ENCODE results near the gene DPH5. TPM values are rescaled to one million over a fixed set of nuclear protein-coding genes. Genes with fewer than 3 reads are reported as not detected.
"Not testable (repeated sequence)": the region's sequence is repeated elsewhere in the genome, so short reads cannot be mapped to it uniquely, and the experiment has no call there.

The DPH5 gene
- total RNA-seq, 1 donor from 2014 or later, result 26.0 TPM

DNA sequence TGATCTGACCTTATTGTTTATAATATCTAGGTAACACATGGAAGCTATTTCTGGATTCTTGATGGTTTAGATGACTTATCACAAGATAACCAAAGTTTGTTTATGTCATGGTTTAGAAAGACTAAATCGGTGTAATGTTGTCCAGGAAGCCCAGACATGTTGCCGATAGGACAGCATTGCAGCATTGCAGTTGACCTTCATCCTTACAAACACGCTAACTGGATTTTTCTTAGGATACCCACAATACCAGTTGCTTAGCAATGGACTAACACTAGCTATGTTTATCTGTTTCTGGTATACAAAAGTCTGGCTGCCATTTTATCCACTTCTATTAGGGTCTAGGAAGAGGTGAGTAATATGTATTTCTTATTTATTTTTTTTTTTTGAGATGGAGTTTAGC lies 11.7 kb upstream of the DPH5 start:
- DNase-seq (ENCODE audit: low spot score) (no peak), ATAC-seq (no peak)
- intact Hi-C loops (cut with DNase I), result no loop called here

- no peak for DNase-seq (ENCODE audit: low spot score)
- intact Hi-C loops (cut with DNase I), result no loop called here
- no peak for ATAC-seq
These were observed 7.4 kb upstream of the DPH5 start for GRCh38 chr1:101033017-101033416.

DNA sequence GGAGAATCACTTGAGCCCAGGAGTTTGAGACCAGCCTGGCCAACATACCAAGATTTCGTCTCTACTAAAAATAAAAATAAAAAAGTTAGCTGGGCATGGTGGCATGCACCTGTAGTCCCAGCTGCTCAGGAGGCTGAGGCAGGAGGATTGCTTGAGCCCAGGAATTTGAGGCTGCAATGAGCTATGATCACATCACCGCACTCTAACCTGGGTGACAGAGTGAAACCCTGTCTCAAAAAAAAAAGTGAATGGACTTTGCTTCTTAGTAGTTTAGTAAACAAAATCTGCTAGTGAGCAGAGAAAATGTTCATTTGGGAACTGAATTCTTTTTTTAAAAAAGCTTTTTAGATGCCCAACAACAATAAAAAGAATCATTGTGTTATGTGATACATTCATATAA lies 6.5 kb upstream of the DPH5 start:
- DNase-seq (ENCODE audit: low spot score); intact Hi-C loops (cut with DNase I); ATAC-seq: not testable (repeated sequence)

- intact Hi-C loops (cut with DNase I), result no loop called here
- DNase-seq (ENCODE audit: low spot score), result no peak
- no peak for ATAC-seq
These were observed 5.3 kb upstream of the DPH5 start for GRCh38 chr1:101030881-101031280.

DNA sequence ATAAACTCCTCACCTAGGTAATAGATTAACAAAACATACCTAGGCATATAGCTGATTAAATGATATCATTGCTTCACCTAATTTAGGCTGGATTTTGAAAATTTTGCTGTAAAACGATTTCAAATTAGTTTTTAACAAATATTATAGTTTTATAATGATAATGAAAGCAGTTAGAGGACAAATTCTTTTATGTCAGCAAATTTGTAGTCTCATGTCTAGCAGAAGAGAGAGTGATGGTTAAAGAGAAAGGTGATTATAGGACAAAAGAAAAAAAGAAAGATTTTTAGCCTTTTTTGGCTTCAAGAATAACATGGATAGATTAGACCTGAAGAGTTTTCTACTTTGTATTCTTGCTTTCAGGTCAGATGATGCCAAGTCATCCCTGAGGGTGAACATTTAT lies 3.6 kb upstream of the DPH5 start:
- intact Hi-C loops (cut with DNase I), result no loop called here
- ATAC-seq (no peak), DNase-seq (ENCODE audit: low spot score) (no peak)

GRCh38 chr1:101028466-101028865 lies 2.9 kb upstream of the DPH5 start:
- no peak for ATAC-seq

GRCh38 chr1:101027194-101027772 lies 1.7 kb upstream of the DPH5 start:
- intact Hi-C loops (cut with DNase I), result no loop called here
- DNase-seq (ENCODE audit: low spot score) (no peak), ATAC-seq (no peak)

More at GRCh38 chr1:101028466-101028865, 2.9 kb upstream of the DPH5 start:
- no peak for DNase-seq (ENCODE audit: low spot score)
- intact Hi-C loops (cut with DNase I), result no loop called here

GRCh38 chr1:101026430-101026788 lies 825 bp upstream of the DPH5 start:
- DNase-seq (ENCODE audit: low spot score) (no peak), ATAC-seq (no peak)
- intact Hi-C loops (cut with DNase I), result no loop called here

DNA sequence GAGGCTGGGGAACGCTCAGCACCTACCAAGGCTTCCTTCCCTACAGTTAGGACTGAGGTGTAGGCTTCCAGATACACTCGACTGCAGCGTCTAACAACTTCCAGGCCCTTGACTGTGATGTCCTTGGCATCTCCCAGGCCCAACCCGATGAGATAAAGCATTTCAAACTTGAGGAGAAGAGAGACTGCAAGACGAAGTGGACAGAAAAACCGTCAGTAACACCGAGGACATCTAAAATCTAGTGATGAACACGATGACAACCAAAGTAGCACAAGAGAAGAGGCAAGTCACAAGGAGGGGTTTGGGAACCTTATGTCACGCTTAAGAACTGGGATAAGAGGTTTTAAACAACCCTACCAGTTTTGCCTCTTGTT lies 314 bp downstream of the DPH5 start:
- intact Hi-C loops (cut with DNase I), result no loop called here
- DNase-seq (ENCODE audit: low spot score) (no peak), ATAC-seq (peak; percentile 63)

DNA sequence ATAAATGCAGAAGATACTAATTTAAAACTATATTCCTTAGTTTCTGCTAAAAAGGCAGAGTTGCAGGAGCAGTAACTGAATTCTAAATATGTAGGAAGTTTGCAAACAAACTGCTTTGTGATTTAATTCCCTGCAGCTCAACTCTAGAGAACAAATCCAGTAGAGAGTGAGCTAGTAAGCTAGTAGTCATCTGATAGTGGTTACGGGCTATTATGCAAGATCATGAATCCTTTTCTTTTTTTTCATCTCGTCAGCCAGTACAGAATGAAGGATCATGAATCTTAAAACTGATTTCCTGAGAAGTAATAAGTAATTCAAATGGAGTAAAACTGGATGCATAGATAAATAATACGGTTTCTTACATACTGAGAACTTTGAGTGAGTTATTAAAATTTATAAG lies 3.3 kb downstream of the DPH5 start:
- intact Hi-C loops (cut with DNase I), result no loop called here
- DNase-seq (ENCODE audit: low spot score) (no peak), ATAC-seq (no peak)

DNA sequence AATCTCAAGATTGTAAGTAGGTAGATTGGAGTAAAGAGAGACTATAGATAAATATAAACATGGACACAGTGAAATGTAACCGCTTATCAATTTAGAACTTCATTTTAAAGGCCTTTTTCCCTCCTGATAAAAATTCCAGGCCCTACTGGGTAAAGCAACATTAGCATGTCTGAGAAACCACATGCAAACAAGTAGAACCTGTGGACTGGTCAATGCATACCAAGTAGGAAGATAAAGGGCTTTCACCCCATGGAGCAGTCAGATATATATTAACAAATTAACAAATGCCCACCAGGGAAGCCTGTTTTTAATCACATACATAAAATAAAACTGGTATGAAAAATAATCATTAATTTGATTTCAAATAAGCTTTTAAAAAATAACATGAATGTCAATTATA lies 8.1 kb downstream of the DPH5 start:
- ATAC-seq (no peak), DNase-seq (ENCODE audit: low spot score) (no peak)
- intact Hi-C loops (cut with DNase I), result no loop called here

- intact Hi-C loops (cut with DNase I), result no loop called here
These were observed 11.8 kb downstream of the DPH5 start for GRCh38 chr1:101013776-101014175.

GRCh38 chr1:101008229-101008834 lies 17.3 kb downstream of the DPH5 start:
- intact Hi-C loops (cut with DNase I), result no loop called here
- DNase-seq (ENCODE audit: low spot score), result no peak
- ATAC-seq, result no peak

More at GRCh38 chr1:101013776-101014175, 11.8 kb downstream of the DPH5 start:
- DNase-seq (ENCODE audit: low spot score) (no peak), ATAC-seq (no peak)

DNA sequence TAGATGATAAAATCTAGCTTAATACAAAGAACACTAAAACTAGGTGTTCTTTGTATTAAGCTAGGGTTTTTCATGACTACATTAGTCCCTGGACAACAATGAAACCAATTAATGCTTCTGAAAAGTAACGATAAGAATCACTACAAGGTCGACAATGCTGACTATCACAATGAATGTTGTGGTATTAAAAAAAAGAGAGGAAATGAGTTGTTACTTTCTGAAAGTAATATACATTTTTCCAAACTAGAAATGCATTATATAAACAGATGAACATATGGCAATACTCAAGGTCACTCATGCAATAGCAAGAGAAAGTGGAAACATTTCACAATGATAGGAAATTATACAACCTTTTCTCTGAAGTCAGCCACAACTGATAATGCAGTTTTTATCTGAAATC lies 19.0 kb downstream of the DPH5 start:
- no peak for ATAC-seq
- no peak for DNase-seq (ENCODE audit: low spot score)
- intact Hi-C loops (cut with DNase I), result no loop called here

GRCh38 chr1:101005871-101006270 lies 19.7 kb downstream of the DPH5 start:
- DNase-seq (ENCODE audit: low spot score) (no peak), ATAC-seq (no peak)
- intact Hi-C loops (cut with DNase I), result no loop called here

- no peak for ATAC-seq
- intact Hi-C loops (cut with DNase I), result no loop called here
- DNase-seq (ENCODE audit: low spot score), result no peak
These were observed 20.4 kb downstream of the DPH5 start for GRCh38 chr1:101005183-101005582.

DNA sequence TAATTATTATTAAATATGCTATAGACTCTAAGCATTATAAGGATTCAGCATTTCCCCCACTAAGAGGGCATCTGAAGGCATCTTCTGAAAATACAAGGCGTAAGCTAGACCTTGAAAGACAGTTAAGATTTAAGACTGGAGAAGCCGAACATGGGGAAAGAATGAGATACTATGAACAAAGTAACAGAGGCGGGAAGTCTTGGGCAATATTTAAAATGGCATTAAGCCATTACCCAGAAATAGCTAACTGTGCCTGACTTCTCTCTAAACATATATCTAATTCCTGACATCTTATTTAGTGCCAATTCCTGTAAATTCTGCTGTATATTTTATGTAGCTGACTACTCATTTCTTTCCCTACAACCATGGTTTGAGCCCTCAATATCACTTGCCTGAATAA lies 20.9 kb downstream of the DPH5 start:
- intact Hi-C loops (cut with DNase I), result no loop called here
- no peak for DNase-seq (ENCODE audit: low spot score)
- ATAC-seq, result no peak

- DNase-seq (ENCODE audit: low spot score), result no peak
- intact Hi-C loops (cut with DNase I), result no loop called here
- no peak for ATAC-seq
These were observed 21.5 kb downstream of the DPH5 start for GRCh38 chr1:101004061-101004460.

DNA sequence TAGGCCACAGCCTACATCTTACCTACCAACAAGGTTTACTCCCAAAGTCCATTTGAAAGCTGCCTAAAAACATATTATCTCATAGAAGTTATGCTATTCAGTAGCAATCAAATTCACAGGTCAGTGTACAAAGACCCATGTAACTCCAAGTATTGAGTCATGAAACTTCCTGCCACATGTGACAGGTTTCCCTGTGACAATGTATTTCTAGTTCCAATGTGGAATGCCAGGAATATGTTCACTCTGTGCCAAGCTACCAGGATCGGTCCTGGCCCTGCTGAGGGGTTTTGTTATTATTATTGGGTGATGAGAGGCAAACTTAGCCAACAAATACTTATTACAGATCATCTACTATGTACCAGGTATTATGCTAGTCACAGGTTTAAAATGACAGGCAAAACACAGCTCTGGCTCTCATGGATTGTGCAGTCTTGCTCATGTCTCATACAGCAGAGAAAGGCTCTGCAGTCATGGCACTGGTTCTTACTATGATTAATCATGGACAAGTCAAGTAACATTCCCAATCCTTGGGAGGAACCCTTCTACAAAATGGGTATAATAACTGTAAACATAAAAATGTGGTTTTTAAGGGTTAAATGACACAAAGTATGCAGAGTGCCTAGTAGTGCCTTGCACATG lies 22.5 kb downstream of the DPH5 start:
- intact Hi-C loops (cut with DNase I), result no loop called here
- DNase-seq (ENCODE audit: low spot score), result no peak
- peak; percentile 10 for ATAC-seq

DNA sequence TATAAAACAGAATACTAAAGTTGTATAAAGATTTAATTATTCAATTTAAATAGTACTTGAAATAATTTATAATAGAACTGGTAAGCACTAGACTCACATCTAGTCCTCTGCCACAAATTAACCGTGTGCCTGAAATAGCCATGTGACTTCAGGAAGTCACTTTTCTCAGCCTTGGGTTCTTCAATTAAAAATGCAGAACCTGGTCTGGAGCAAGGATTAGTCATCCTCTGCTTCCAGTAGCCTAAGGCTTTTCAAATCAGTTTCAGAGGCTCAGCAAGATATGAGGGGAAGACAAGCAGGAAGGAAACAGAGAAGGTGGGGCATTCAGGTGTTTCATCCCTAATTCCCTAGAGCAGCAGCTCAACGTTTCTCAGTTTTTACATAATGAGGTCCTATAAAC lies 23.0 kb downstream of the DPH5 start:
- ATAC-seq (no peak), DNase-seq (ENCODE audit: low spot score) (no peak)
- intact Hi-C loops (cut with DNase I), result no loop called here

Measured in sciatic nerve (tissue), 2 donors.